WTC11 (cell line): Measurements from ENCODE around the gene PAK5. TPM values are rescaled to one million over a fixed set of nuclear protein-coding genes. Genes with fewer than 3 reads are reported as not detected.

Experiments used
- ATAC-seq: fragments of 200-7000 bp; cut with Tn5 transposase; 2 replicates; pipeline ENCODE4 v1.10.0; 2021; ENCODE audit warnings: mild to moderate bottlenecking, moderate library complexity
- CTCF ChIA-PET: fragments of 300-600 bp; sonication (Branson Sonifier 250); formaldehyde crosslinking; loops from one replicate; lab custom pipeline; 2021; ENCODE audit warnings: antibody characterized with exemption; lab: Charles Lee
- POLR2A ChIA-PET: fragments of 350-600 bp; sonication (Branson Sonifier 250); formaldehyde crosslinking; loops from one replicate; lab custom pipeline; 2021; ENCODE audit warnings: antibody characterized with exemption; lab: Charles Lee
- DNase-seq: peaks from one replicate; pipeline ENCODE4 v3.0.0; 2021; ENCODE audit warnings: low spot score
- H3K27ac Mint-ChIP-seq: 2 replicates; pipeline ENCODE4 v1.8.0; 2021; ENCODE audit warnings: mixed read lengths
- H3K27me3 Mint-ChIP-seq: 2 replicates; pipeline ENCODE4 v1.8.0; 2021; ENCODE audit warnings: low read depth, mild to moderate bottlenecking, moderate library complexity, mixed read lengths
- H3K36me3 Mint-ChIP-seq: 2 replicates; pipeline ENCODE4 v1.8.0; 2021; ENCODE audit warnings: mixed read lengths
- H3K4me1 Mint-ChIP-seq: 2 replicates; pipeline ENCODE4 v1.8.0; 2022; ENCODE audit warnings: mixed read lengths
- H3K4me3 Mint-ChIP-seq: 2 replicates; pipeline ENCODE4 v1.8.0; 2021; ENCODE audit warnings: mild to moderate bottlenecking, moderate library complexity, mixed read lengths
- H3K9me3 Mint-ChIP-seq: 2 replicates; pipeline ENCODE4 v1.8.0; 2021; ENCODE audit warnings: mixed read lengths
- ATF2 ChIP-seq: sonication (generic); formaldehyde crosslinking; IDR thresholded peaks from 2 replicates; pipeline ENCODE4 v1.8.1; 2022; ENCODE audit warnings: low read depth, missing genetic modification reagents, borderline replicate concordance
- ETV6 ChIP-seq: sonication (generic); formaldehyde crosslinking; IDR thresholded peaks from 2 replicates; pipeline ENCODE4 v1.8.1; 2022; ENCODE audit warnings: mild to moderate bottlenecking, missing genetic modification reagents
- GTF2I ChIP-seq: fragments of 250-450 bp; sonication (Bioruptor Pico); conservative IDR thresholded peaks from 2 replicates; pipeline ENCODE4 v1.4.0; 2021; ENCODE audit warnings: mild to moderate bottlenecking
- JUN ChIP-seq: sonication (generic); formaldehyde crosslinking; IDR thresholded peaks from 2 replicates; pipeline ENCODE4 v1.8.0; 2023; ENCODE audit warnings: mild to moderate bottlenecking, missing genetic modification reagents
- KAT7 ChIP-seq: sonication (generic); formaldehyde crosslinking; IDR thresholded peaks from 2 replicates; pipeline ENCODE4 v1.8.1; 2023; ENCODE audit warnings: missing genetic modification reagents, mild to moderate bottlenecking, borderline replicate concordance
- NFYB ChIP-seq: sonication (generic); formaldehyde crosslinking; conservative IDR thresholded peaks from 2 replicates; pipeline ENCODE4 v1.8.0; 2022; ENCODE audit warnings: low read depth, missing genetic modification reagents
- PRDM15 ChIP-seq: sonication (generic); formaldehyde crosslinking; IDR thresholded peaks from 2 replicates; pipeline ENCODE4 v1.8.0; 2022; ENCODE audit warnings: missing genetic modification reagents
- PRRX2 ChIP-seq: fragments of 250-450 bp; sonication (Bioruptor Pico); IDR thresholded peaks from 2 replicates; pipeline ENCODE4 v1.8.0; 2021; ENCODE audit warnings: mild to moderate bottlenecking
- SMAD4 ChIP-seq: sonication (generic); formaldehyde crosslinking; IDR thresholded peaks from 2 replicates; pipeline ENCODE4 v1.8.0; 2022; ENCODE audit warnings: mild to moderate bottlenecking, missing genetic modification reagents
- SOX15 ChIP-seq: fragments of 250-450 bp; sonication (Bioruptor Pico); IDR thresholded peaks from 2 replicates; pipeline ENCODE4 v1.9.0; 2021; ENCODE audit warnings: mild to moderate bottlenecking
- TEAD4 ChIP-seq: sonication (generic); formaldehyde crosslinking; IDR thresholded peaks from 2 replicates; pipeline ENCODE4 v1.8.0; 2022; ENCODE audit warnings: mild to moderate bottlenecking, missing genetic modification reagents
- TP53 ChIP-seq: sonication (generic); formaldehyde crosslinking; IDR thresholded peaks from 2 replicates; pipeline ENCODE4 v1.8.1; 2023; ENCODE audit warnings: mild to moderate bottlenecking, missing genetic modification reagents
- USF1 ChIP-seq: sonication (generic); formaldehyde crosslinking; IDR thresholded peaks from 2 replicates; pipeline ENCODE4 v1.8.0; 2022; ENCODE audit warnings: mild to moderate bottlenecking, missing genetic modification reagents
- ZBTB43 ChIP-seq: sonication (generic); formaldehyde crosslinking; IDR thresholded peaks from 2 replicates; pipeline ENCODE4 v1.8.1; 2023; ENCODE audit warnings: mild to moderate bottlenecking, missing genetic modification reagents
- ZNF263 ChIP-seq: sonication (generic); formaldehyde crosslinking; IDR thresholded peaks from 2 replicates; pipeline ENCODE4 v1.8.1; 2022; ENCODE audit warnings: low read depth, mild to moderate bottlenecking, moderate library complexity, missing genetic modification reagents
- ZNF317 ChIP-seq: sonication (generic); formaldehyde crosslinking; IDR thresholded peaks from 2 replicates; pipeline ENCODE4 v1.8.1; 2023; ENCODE audit warnings: low read depth, mild to moderate bottlenecking, moderate library complexity, missing genetic modification reagents, borderline replicate concordance
- ZNF416 ChIP-seq: fragments of 250-450 bp; sonication (Bioruptor Pico); IDR thresholded peaks from 2 replicates; pipeline ENCODE4 v1.9.0; 2021; ENCODE audit warnings: mild to moderate bottlenecking, inconsistent platforms
- ZNF425 ChIP-seq: fragments of 250-450 bp; sonication (Bioruptor Pico); conservative IDR thresholded peaks from 2 replicates; pipeline ENCODE4 v1.9.0; 2021; ENCODE audit warnings: mild to moderate bottlenecking
- total RNA-seq: library from RNA; stranded (reverse); gene quantifications from 3 replicates; pipeline ENCODE4 v1.2.3, GENCODE V29; 2021
- TF ChIP-seq, protein P1 (sequence below): sonication (generic); formaldehyde crosslinking; IDR thresholded peaks from 2 replicates; pipeline ENCODE4 v1.8.1; 2023; ENCODE audit warnings: mild to moderate bottlenecking, missing genetic modification reagents, moderate library complexity

Gene PAK5
- total RNA-seq, 1 experiment from 2014 or later = 0.31 TPM

GRCh38 chr20:9755301-9755700 is 83.6 kb downstream of the PAK5 start (continued):
- TF ChIP-seq ATF2 (CRISPR knock-in tag) = no peak

DNA sequence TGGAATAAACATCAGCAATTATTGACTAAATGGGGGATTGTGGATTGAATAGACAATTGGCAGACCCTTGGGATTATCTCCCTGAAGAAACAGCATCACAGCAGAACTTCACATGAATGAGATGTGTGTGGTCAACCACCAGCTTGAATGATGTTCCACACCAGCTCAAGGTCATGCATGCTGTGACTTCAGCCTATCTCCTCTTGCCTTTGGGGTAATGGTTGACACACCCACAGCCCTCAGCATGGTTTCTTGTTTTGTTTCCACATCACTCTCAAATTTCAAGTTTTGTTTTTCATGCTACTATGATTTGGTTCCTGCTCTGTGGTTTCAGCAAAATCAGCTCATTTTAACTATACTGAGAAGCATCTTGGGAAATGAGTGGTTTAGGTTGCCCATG is 94.3 kb downstream of the PAK5 start:
- H3K9me3 Mint-ChIP-seq = peaks cover 9% of the 10 kb centered on the region
- POLR2A ChIA-PET = no interaction called here
- peaks cover 5% of the 10 kb centered on the region for H3K36me3 Mint-ChIP-seq
- ATAC-seq (no peak), DNase-seq (no peak)
- CTCF ChIA-PET = no interaction called here
- TF ChIP-seq SOX15 (no peak), USF1 (CRISPR knock-in tag) (no peak), ZNF263 (CRISPR knock-in tag) (no peak), NFYB (CRISPR knock-in tag) (no peak)
- no peak overlapping the region for H3K27ac Mint-ChIP-seq
- H3K4me3 Mint-ChIP-seq = no peak overlapping the region
- no peaks in the 10 kb centered on the region for H3K27me3 Mint-ChIP-seq
- no peaks in the 10 kb centered on the region for H3K4me1 Mint-ChIP-seq

- H3K27me3 Mint-ChIP-seq = no peaks in the 10 kb centered on the region
- peaks cover 9% of the 10 kb centered on the region for H3K9me3 Mint-ChIP-seq
- ChIA-PET POLR2A (no interaction called here), CTCF (no interaction called here)
- no peak overlapping the region for H3K27ac Mint-ChIP-seq
- no peak for ATAC-seq
- TF ChIP-seq TP53 (CRISPR knock-in tag) (no peak), ETV6 (CRISPR knock-in tag) (no peak), PRRX2 (CRISPR knock-in tag) (no peak), KAT7 (CRISPR knock-in tag) (no peak), PRDM15 (CRISPR knock-in tag) (no peak), ZNF416 (no peak), ZNF425 (CRISPR knock-in tag) (no peak), ZNF317 (CRISPR knock-in tag) (no peak), USF1 (CRISPR knock-in tag) (no peak), JUN (no peak), SOX15 (no peak), GTF2I (CRISPR knock-in tag) (no peak), TEAD4 (CRISPR knock-in tag) (no peak), SMAD4 (CRISPR knock-in tag) (no peak), ZBTB43 (CRISPR knock-in tag) (no peak)
- TF ChIP-seq, protein P1, sequence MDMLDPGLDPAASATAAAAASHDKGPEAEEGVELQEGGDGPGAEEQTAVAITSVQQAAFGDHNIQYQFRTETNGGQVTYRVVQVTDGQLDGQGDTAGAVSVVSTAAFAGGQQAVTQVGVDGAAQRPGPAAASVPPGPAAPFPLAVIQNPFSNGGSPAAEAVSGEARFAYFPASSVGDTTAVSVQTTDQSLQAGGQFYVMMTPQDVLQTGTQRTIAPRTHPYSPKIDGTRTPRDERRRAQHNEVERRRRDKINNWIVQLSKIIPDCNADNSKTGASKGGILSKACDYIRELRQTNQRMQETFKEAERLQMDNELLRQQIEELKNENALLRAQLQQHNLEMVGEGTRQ (CRISPR knock-in tag) = no peak
- H3K4me1 Mint-ChIP-seq = no peaks in the 10 kb centered on the region
- DNase-seq = no peak
- no peak overlapping the region for H3K4me3 Mint-ChIP-seq
- peaks cover 5% of the 10 kb centered on the region for H3K36me3 Mint-ChIP-seq
Measured at GRCh38 chr20:9743871-9744270, 95.0 kb downstream of the PAK5 start.
